Measurements from ENCODE around the gene MYO3A.

The MYO3A gene

GRCh38 chr10:26138613-26139012, 204.6 kb downstream of the MYO3A start:
- H3K4me3 ChIP-seq (ENCODE audit: control insufficient read depth, low read depth, low read length), result no peak overlapping the region
- no peak for DNase-seq (ENCODE audit: low read depth)
- TF ChIP-seq CTCF (IDR thresholded peaks at IDR 0.05; ENCODE audit: control insufficient read depth, insufficient read depth, low read depth, low read length, missing control alignments), result no peak

GRCh38 chr10:26156019-26156418, 222.0 kb downstream of the MYO3A start:
- DNase-seq (ENCODE audit: low read depth), result no peak
- no peak overlapping the region for H3K4me3 ChIP-seq (ENCODE audit: control insufficient read depth, low read depth, low read length)
- TF ChIP-seq CTCF (IDR thresholded peaks at IDR 0.05; ENCODE audit: control insufficient read depth, insufficient read depth, low read depth, low read length, missing control alignments), result no peak

- no peak for TF ChIP-seq CTCF (IDR thresholded peaks at IDR 0.05; ENCODE audit: control insufficient read depth, insufficient read depth, low read depth, low read length, missing control alignments)
- no peak overlapping the region for H3K4me3 ChIP-seq (ENCODE audit: control insufficient read depth, low read depth, low read length)
- no peak for DNase-seq (ENCODE audit: low read depth)
Observed at GRCh38 chr10:26157734-26158133, 223.7 kb downstream of the MYO3A start.

GRCh38 chr10:26169466-26169865, 235.4 kb downstream of the MYO3A start:
- DNase-seq (ENCODE audit: low read depth), result no peak

GRCh38 chr10:26172131-26172530, 238.1 kb downstream of the MYO3A start:
- no peak for DNase-seq (ENCODE audit: low read depth)
- no peak for TF ChIP-seq CTCF (IDR thresholded peaks at IDR 0.05; ENCODE audit: control insufficient read depth, insufficient read depth, low read depth, low read length, missing control alignments)
- no peak overlapping the region for H3K4me3 ChIP-seq (ENCODE audit: control insufficient read depth, low read depth, low read length)

More at GRCh38 chr10:26169466-26169865, 235.4 kb downstream of the MYO3A start:
- H3K4me3 ChIP-seq (ENCODE audit: control insufficient read depth, low read depth, low read length), result no peak overlapping the region
- no peak for TF ChIP-seq CTCF (IDR thresholded peaks at IDR 0.05; ENCODE audit: control insufficient read depth, insufficient read depth, low read depth, low read length, missing control alignments)

GRCh38 chr10:26173837-26174236, 239.8 kb downstream of the MYO3A start:
- H3K4me3 ChIP-seq (ENCODE audit: control insufficient read depth, low read depth, low read length), result no peak overlapping the region
- no peak for TF ChIP-seq CTCF (IDR thresholded peaks at IDR 0.05; ENCODE audit: control insufficient read depth, insufficient read depth, low read depth, low read length, missing control alignments)
- no peak for DNase-seq (ENCODE audit: low read depth)

GRCh38 chr10:26177341-26177740, 243.3 kb downstream of the MYO3A start:
- no peak overlapping the region for H3K4me3 ChIP-seq (ENCODE audit: control insufficient read depth, low read depth, low read length)
- TF ChIP-seq CTCF (IDR thresholded peaks at IDR 0.05; ENCODE audit: control insufficient read depth, insufficient read depth, low read depth, low read length, missing control alignments), result no peak
- DNase-seq (ENCODE audit: low read depth), result no peak
